ENCODE measurements around the gene MDC1. TPM values are rescaled to one million over a fixed set of nuclear protein-coding genes. Genes with fewer than 3 reads are reported as not detected.

The MDC1 gene
- 42.3 and 43.6 TPM in 2 replicates for total RNA-seq
- 15.6 and 16.8 TPM in 2 replicates for polyA plus RNA-seq
- 13.0 and 13.4 TPM in 2 replicates for polyA plus RNA-seq (2011; cell fraction: cytosol; rRNA removed)
- polyA plus RNA-seq (2011; cell fraction: nucleus; rRNA removed): 36.2 and 49.0 TPM in 2 replicates
- polyA plus RNA-seq (2012): 16.8 and 20.4 TPM in 2 replicates
- 14.6 and 17.6 TPM in 2 replicates for polyA minus RNA-seq
- polyA minus RNA-seq (2011; cell fraction: cytosol; rRNA and poly(A)+ RNA removed): 20.7 TPM
- 11.9 and 14.6 TPM in 2 replicates for polyA minus RNA-seq (2011; cell fraction: nucleus; rRNA and poly(A)+ RNA removed)
- percentile 63 among the genes with signal in this experiment for Bru-seq, nascent RNA
- percentile 91 among the genes with signal in this experiment for BruChase-seq, experiment 1, labeled RNA remaining after a 6-hour chase
- percentile 77 among the genes with signal in this experiment for BruChase-seq, experiment 2, labeled RNA remaining after a 2-hour chase
- long read RNA-seq, full-length matches to known transcripts: 3 of 31 reads
- long read RNA-seq, partial matches to known transcripts: 11 of 31 reads
- long read RNA-seq, other reads (novel, unspliced or antisense): 17 of 31 reads

- dilution Hi-C loops (cut with MboI; ENCODE audit: extremely low pct_ligation_motif_present, low sequenced_read_pairs) (no loop called here), intact Hi-C loops (cut with micrococcal nuclease) (loop anchor here (1.0 kb wide), 3 partner anchors 30 to 100 kb away; partner anchors contain the start of genes MRPS18B and PPP1R10)
- FAIRE-seq (peak; percentile 100), DNase-seq (ENCODE audit: low read depth, low spot score) (peak; percentile 100)
- Histone ChIP-seq H4K20me1 (replicated peaks; ENCODE audit: control insufficient read depth, extremely low read depth, insufficient read depth, low read length) (no peaks in the 10 kb centered on the region), H3K4me2 (ENCODE audit: insufficient read depth, low read length) (peak within 1 kb of the TSS; percentile 92), H3K27me3 (ENCODE audit: control insufficient read depth in 2 of 2, insufficient read depth in 2 of 2, low read length in 2 of 2) (no peaks in the 10 kb centered on the region), H3K9ac (replicated peaks; ENCODE audit: extremely low read depth, insufficient read depth, low read length) (peak within 1 kb of the TSS; percentile 82), H3K79me2 (ENCODE audit: control insufficient read depth, insufficient read depth, low read length) (peaks cover 35% of the 10 kb centered on the region), H3K27ac (ENCODE audit: insufficient read depth, low read depth, low read length) (peak within 1 kb of the TSS; percentile 82), H3K9me1 (replicated peaks; ENCODE audit: control insufficient read depth, extremely low read depth, insufficient read depth, low read length) (no peaks in the 10 kb centered on the region), H3K36me3 (ENCODE audit: control insufficient read depth in 2 of 2, extremely low read depth in 1 of 2, insufficient read depth in 2 of 2, low read length in 2 of 2) (peaks cover 0 to 9% of the 10 kb centered on the region in 2 experiments), H2AFZ (ENCODE audit: low read depth, low read length) (peak within 1 kb of the TSS; percentile 47), H3K9me3 (replicated peaks; ENCODE audit: control insufficient read depth, insufficient read depth, low read length) (no peaks in the 10 kb centered on the region), H3K4me1 (ENCODE audit: control insufficient read depth, extremely low read depth, insufficient read depth, low read length) (peaks cover 23% of the 10 kb centered on the region), H3K4me3 (replicated peaks in 1 of 3; ENCODE audit: insufficient read depth in 1 of 3, low read depth in 1 of 3, low read length in 3 of 3) (peak within 1 kb of the TSS; percentile 7 to 80 (median 72))
- BruUV-seq (replicated peaks): no TSS peak
- TF ChIP-seq GATA2 (IDR thresholded peaks at IDR 0.05; ENCODE audit: insufficient read depth, insufficient read length, low read depth, low read length) (no peak), POLR2A (IDR thresholded peaks at IDR 0.05; ENCODE audit: low read depth, low read length) (peak; percentile 82), FOS (IDR thresholded peaks at IDR 0.05; ENCODE audit: borderline replicate concordance, insufficient read depth, low read length) (peak; percentile 53), MAX (IDR thresholded peaks at IDR 0.05; ENCODE audit: insufficient read depth, insufficient read length) (peak; percentile 61), MYC (IDR thresholded peaks at IDR 0.05; ENCODE audit: low read depth, low read length) (peak; percentile 40), JUN (IDR thresholded peaks at IDR 0.05; ENCODE audit: borderline replicate concordance, insufficient read depth, insufficient read length, low read depth) (peak; percentile 17), EZH2 (IDR thresholded peaks at IDR 0.05; ENCODE audit: borderline replicate concordance, low read depth, low read length, severe bottlenecking) (no peak), CTCF (IDR thresholded peaks at IDR 0.05; ENCODE audit: extremely low read depth in 1 of 2, insufficient read depth in 1 of 2, low read depth in 1 of 2, low read length in 2 of 2) (peak in 1 of 2 donors; percentile 34), POLR2AphosphoS5 (IDR thresholded peaks at IDR 0.05; ENCODE audit: insufficient read depth, low read depth, low read length) (peak; percentile 95)
- ChIA-PET CTCF (interaction anchor here (0.6 to 1.8 kb wide), 15 partner anchors 10 to 370 kb away, joined by 3 to 29 read pairs (median 5); partner anchors contain the start of gene NRM), POLR2A (interaction anchor here (0.8 to 2.9 kb wide), 7 partner anchors 12 to 102 kb away, joined by 3 to 18 read pairs (median 6); partner anchors contain the start of gene NRM)
Measured at GRCh38 chr6:30717129-30717844, at the start of gene MDC1. Gene MDC1 (minus strand): TSS chr6:30717281. CDS start chr6:30715175, 2,106 bp downstream.

All from endothelial cell of umbilical vein (primary cell).